GM18508 (cell line): ENCODE results near the gene TAAR6.
A peak's percentile ranks its signal among the peaks of the same experiment; 100 is the strongest.
"Not testable (repeated sequence)": the region's sequence is repeated elsewhere in the genome, so short reads cannot be mapped to it uniquely, and the experiment has no call there.

Experiments
- ATAC-seq: cut with Tn5 transposase; IDR thresholded peaks from one replicate; pipeline ENCODE4 v1.9.1; 2021; ENCODE audit warnings: moderate number of reproducible peaks; ENCODE audit not compliant: insufficient read depth, unreplicated experiment

TAAR6 gene

DNA sequence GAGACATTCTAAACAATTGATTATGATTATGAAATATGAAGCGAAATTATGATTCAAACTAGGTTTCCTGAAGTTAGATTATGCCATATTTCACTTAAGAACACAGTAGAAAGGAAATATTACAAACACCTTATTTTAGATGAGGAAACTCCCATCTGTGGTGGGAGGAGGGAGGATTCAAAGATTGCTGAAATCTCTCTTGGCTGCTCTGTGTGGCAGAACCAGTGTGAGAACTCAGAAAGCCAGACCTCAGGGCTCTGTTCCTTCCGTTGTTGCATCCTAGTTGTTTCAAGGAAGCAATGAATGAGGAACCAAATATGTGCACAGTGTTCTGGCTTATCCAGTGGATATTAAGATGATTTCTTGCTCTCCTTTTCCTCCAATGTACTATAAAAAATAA, 17.3 kb downstream of the TAAR6 start:
- no peak for ATAC-seq

DNA sequence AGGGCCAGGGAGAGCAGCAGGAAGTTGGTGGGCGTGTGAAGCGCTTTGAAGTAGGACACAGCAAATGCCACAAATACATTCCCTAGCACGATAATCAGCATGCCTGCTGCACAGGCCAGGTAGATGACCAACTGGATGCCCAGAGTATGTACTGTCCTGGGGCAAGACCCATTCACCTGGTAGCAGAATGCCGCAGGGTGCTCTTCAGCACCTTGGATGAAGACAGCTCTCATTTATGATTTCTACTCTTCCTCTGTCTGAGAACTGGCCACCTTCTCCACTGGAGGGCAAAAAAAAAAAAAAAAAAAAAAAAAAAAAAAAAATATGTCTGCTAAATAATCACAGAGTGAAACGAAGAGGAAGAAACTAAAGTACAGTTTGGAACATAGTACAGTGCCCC, 19.3 kb downstream of the TAAR6 start, which contains the start of gene TAAR5:
TAAR5 (minus strand) TSS at position 288 of the 400 bp plus-strand sequence; CDS start at position 233, 55 bp downstream.
- ATAC-seq = no peak

DNA sequence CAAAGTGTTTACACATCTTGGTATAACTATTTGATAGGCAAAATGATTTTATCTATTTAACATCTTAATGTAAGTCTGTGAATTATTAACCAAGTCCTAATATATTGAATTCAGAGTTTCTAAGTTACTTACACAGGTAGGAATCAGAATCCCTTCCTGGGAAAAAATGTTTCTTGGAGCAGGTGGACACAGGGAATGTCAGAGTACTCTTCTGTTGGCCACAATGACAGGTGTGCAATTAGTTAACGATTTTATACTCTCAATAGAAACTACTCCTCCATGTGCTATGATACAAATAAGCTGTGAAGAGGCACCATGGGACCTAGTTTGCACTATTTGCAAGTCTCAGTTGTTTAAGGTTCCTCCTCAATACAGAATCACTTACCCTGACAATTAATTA, 20.2 kb downstream of the TAAR6 start:
- ATAC-seq = no peak

DNA sequence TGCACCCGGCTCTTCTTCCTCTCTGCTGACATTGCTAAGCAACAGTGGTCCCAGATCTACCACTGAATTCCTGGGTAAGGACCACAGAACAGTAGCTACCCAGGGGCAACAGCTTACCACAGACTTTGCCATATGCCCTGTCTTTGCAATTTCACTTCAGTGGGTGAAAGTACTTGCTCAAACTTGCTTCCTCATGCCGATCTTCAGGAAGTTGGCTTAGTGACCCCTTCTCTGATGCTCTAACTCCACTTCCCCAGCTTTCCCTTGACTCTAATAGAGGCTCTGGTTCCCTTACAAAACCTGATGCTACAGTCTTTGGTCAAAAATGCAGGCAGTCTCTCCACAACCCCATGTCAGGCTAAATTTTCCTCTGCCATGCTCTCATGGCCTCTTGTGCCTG, 22.7 kb downstream of the TAAR6 start:
- ATAC-seq = no peak

DNA sequence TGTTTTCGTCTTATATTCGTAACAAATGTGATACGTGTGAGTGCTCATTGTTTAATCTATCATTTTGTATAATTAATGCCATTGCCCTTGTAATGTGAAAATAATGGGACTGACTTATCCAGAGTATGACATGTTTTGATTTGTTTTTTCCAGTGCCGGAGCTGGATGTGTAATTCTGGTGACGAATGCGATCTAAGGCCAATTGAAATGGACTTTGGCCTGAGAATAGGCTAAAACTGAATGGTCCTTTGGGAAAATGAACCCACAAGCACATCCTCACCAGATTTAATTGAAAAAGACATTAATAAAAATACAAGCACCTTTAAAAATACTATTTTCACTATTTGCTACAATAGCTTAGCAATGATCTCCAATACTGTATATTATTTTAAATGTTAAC, 26.1 kb downstream of the TAAR6 start:
- no peak for ATAC-seq

DNA sequence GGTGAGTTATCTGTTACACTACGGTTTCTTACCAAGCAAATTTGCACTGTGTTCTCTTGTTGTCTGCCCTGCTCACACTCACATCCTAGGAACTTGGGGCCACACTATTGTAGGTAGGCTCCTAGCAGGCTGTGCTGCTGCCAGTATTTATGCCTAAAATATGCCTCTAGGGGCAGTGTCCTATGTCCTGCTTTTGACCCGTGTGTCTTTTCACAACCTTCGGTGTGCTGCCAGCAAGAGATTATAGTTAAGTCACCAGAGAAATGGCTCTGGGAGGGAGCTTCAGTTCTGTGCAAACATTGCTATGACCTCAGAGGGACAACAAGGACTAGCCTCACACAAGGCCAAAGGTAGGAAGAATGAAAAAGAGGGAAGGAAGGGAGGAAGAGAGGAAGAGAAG, 28.4 kb downstream of the TAAR6 start:
- ATAC-seq = no peak

DNA sequence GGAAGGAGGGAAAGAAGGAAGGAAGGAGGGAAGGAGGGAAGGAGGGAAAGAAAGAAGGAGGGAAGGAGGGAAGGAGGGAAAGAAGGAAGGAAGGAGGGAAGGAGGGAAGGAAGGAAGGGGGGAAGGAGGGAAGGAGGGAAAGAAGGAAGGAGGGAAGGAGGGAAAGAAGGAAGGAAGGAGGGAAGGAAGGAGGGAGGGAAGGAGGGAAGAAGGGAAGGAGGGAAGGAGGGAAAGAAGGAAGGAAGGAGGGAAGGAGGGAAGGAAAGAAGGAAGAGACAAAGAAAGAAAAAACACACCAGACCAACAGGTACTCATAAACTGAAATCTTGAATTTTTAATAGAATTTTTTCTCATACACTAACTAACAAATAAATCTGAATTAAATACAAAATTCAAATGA, 30.8 kb downstream of the TAAR6 start:
- not testable (repeated sequence) for ATAC-seq

DNA sequence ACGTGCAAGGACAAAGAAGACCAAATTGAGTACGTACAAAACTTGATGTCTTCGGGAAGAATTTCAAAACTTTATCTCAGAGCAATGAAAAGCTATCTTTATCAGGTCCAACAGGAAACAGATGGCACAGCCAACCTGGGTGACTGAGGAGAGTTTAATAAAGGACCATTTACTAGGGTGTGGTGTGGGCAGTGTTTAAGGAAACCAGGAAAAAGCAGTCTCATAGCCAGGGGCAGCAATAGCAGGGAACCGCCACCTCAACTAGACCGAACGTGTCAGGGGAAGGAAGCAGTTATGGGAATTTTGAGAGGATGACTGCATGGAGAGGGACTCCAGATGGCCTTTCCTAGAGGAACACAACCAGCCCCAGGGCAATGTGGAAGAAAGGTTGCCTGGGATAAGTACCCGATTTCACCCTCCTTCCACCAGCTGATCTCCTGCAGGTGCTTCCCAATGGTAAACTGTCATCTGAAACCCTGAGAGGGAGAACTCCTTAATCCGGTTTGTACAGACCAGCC, 34.6 kb downstream of the TAAR6 start:
- ATAC-seq = no peak

DNA sequence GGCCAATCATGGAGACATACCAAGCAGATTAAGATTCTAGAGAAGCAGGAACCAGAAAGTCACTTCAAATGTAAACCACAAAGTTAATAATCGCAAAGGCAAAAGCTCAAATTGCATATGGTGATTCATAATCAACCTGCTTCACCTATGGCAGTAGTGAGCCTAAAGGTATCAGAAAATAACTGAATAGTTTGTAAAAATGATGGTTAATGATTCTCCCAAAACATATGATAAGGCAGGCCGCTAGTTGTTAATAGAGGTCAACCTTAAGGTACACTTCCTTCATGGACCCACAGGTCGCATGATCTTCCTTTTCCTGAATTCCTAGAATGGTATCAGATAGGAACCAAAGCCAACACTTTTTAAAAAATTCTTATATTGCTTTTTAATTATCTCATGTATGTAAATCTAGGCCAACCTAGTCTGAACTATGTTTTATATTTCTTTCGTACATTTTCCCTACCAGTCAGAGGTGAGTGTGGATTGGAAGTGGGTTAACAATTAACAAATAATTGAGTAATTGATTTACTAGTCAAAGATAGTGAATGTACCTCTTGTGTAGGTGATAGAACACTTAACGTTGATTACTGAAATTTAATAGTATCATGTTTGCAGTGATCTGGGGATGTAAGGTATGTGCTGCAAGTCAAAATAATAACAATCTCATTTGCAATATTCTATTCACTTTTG, 37.6 kb downstream of the TAAR6 start:
- peak; percentile 95 for ATAC-seq

DNA sequence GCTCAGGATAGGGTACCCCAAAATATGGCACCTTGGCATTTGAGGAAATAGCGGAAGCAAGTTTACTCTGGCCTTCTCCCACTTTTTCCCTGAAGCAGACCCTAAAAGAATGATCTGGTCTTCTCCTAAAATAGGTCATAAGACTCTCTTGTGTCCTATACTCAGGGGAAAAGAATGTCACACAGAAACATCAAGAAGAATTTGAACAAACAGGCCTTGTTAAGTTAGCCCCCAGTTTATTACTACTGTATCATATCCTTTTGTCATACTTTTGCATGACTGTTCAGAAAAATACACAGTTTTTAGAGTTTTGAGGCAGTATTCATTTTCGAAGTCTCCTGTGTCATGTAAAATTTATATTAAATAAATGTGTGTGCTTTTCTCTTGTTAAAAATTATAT, 41.5 kb downstream of the TAAR6 start:
- no peak for ATAC-seq

DNA sequence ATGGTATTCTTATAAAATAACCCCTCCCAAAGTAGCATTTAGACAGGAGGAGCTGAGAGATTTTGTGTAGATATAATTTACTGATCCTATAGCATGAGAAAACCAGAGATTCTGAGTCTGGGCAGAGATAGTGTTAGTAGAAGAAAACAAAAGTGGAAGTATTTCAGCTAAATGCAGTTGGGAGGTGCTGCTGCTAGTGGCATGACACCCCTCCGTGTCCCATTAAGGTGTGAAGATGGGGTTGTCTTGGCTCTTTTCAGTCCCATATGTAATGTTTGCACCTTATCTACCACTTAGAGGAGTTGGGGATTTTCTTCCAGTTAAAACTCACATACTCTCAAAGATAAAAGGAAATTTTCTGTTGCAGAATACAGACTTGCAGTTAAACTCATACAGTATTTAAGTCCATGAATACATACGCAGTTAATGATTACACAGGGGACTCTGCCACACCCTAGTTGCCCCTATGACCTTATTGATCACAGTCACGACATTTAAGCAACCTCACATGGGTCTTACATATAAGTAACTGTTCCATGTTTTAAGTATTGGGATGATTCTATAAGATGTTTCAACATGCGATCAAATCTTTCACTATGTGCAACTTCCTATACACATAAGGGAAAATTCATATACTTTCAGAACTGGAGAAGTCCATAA, 42.5 kb downstream of the TAAR6 start:
- no peak for ATAC-seq

DNA sequence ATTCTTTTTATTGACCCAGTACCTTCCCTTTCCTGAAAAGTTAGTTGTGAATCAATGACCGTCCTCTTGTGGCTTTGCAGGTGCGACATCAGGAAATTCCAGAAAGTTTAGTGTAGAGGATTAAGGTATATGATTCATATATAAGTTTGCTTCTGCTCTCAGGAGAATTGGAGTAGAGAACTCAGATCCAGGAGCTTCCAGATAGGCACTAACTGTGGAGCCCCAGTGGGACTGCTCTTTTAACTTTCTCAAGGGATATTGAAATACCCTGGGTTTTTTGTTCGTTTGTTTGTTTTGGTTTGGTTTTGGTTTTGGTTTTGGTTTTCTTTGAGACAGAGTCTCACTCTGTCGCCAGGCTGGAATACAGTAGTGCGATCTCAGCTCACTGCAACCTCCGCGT, 44.4 kb downstream of the TAAR6 start:
- ATAC-seq = peak; percentile 66

DNA sequence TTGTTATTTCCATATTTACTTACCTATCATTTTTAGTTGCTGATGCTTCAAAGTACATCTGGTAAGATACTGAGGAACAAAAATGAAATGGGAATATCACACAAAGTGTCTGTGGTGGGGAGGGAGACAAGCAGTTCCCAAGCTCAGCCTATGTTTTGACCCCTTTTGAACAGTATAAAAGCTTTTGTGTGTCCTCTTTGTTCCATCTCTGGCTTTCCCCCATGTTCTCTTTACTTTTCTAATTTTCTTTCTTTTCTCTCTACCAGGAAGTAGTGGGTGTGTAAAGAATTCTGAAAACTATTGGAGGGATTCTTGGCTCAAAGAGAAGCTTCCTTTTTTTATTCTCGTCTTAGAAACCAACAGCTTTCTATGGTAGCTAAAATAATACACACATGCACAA, 46.6 kb downstream of the TAAR6 start:
- ATAC-seq = no peak
